Activated naive CD8-positive, alpha-beta T cell treated with anti-CD3 and anti-CD28 coated beads, Interleukin-2, amount 10 ng/mL, durations not matched to agents 7 days and 5 days (primary cell): ENCODE data around the gene TMEM117. TPM values are rescaled to one million over a fixed set of nuclear protein-coding genes. Genes with fewer than 3 reads are reported as not detected.
"Not testable (repeated sequence)": the region's sequence is repeated elsewhere in the genome, so short reads cannot be mapped to it uniquely, and the experiment has no call there.

Source experiments
- ATAC-seq: fragments of 150-1000 bp; cut with Tn5 transposase; one replicate; pipeline ENCODE4 v1.10.0; 2021; ENCODE audit warnings: low read depth, moderate library complexity
- POLR2A ChIA-PET: fragments of 350-600 bp; sonication (Branson Sonifier 250); formaldehyde crosslinking; loops from one replicate; lab custom pipeline; 2021; ENCODE audit warnings: antibody characterized with exemption; lab: Charles Lee
- DNase-seq: peaks from one replicate; pipeline ENCODE4 v3.0.0; 2021
- H3K27ac Mint-ChIP-seq: one replicate; pipeline ENCODE4 v1.8.0; 2022; ENCODE audit warnings: mild to moderate bottlenecking, mixed read lengths
- H3K27me3 Mint-ChIP-seq: one replicate; pipeline ENCODE4 v1.8.0; 2022; ENCODE audit warnings: mild to moderate bottlenecking, moderate library complexity, mixed read lengths
- H3K36me3 Mint-ChIP-seq: one replicate; pipeline ENCODE4 v1.8.0; 2021; ENCODE audit warnings: mild to moderate bottlenecking, mixed read lengths
- H3K4me1 Mint-ChIP-seq: one replicate; pipeline ENCODE4 v1.8.0; 2021; ENCODE audit warnings: mixed read lengths
- H3K4me3 Mint-ChIP-seq: one replicate; pipeline ENCODE4 v1.8.0; 2022; ENCODE audit warnings: mild to moderate bottlenecking, moderate library complexity, mixed read lengths
- H3K9me3 Mint-ChIP-seq: one replicate; pipeline ENCODE4 v1.8.0; 2021; ENCODE audit warnings: mixed read lengths
- total RNA-seq, 2 experiments: library from RNA; stranded (reverse); gene quantifications; one replicate each; pipeline ENCODE4 v1.2.3, GENCODE V29; 2021

Gene TMEM117
- total RNA-seq, 2 experiments from 2014 or later, result 0.58 to 1.0 TPM

GRCh38 chr12:44377443-44378187 is 541.7 kb downstream of the TMEM117 start:
- DNase-seq (no peak), ATAC-seq (no peak)
- Mint-ChIP-seq H3K4me1 (no peaks in the 10 kb centered on the region), H3K36me3 (no peaks in the 10 kb centered on the region), H3K4me3 (no peak overlapping the region), H3K27me3 (no peaks in the 10 kb centered on the region), H3K27ac (no peak overlapping the region), H3K9me3 (no peaks in the 10 kb centered on the region)
- POLR2A ChIA-PET, result no interaction called here

GRCh38 chr12:44379113-44379512 is 543.2 kb downstream of the TMEM117 start:
- H3K27me3 Mint-ChIP-seq, POLR2A ChIA-PET, DNase-seq, ATAC-seq, H3K27ac Mint-ChIP-seq, H3K9me3 Mint-ChIP-seq, H3K4me1 Mint-ChIP-seq, H3K4me3 Mint-ChIP-seq, H3K36me3 Mint-ChIP-seq: not testable (repeated sequence)

GRCh38 chr12:44379831-44380230 is 544.0 kb downstream of the TMEM117 start:
- Mint-ChIP-seq H3K4me1 (no peaks in the 10 kb centered on the region), H3K36me3 (no peaks in the 10 kb centered on the region), H3K27ac (no peak overlapping the region), H3K9me3 (no peaks in the 10 kb centered on the region), H3K4me3 (no peak overlapping the region), H3K27me3 (no peaks in the 10 kb centered on the region)
- no peak for DNase-seq
- POLR2A ChIA-PET, result no interaction called here
- ATAC-seq, result no peak

GRCh38 chr12:44380861-44381260 is 545.0 kb downstream of the TMEM117 start:
- Mint-ChIP-seq H3K36me3 (no peaks in the 10 kb centered on the region), H3K9me3 (no peaks in the 10 kb centered on the region), H3K4me1 (no peaks in the 10 kb centered on the region), H3K27ac (no peak overlapping the region), H3K4me3 (no peak overlapping the region), H3K27me3 (no peaks in the 10 kb centered on the region)
- DNase-seq, result no peak
- no peak for ATAC-seq
- POLR2A ChIA-PET, result no interaction called here

GRCh38 chr12:44381341-44381740 is 545.5 kb downstream of the TMEM117 start:
- POLR2A ChIA-PET, result no interaction called here
- H3K4me1 Mint-ChIP-seq, result no peaks in the 10 kb centered on the region
- H3K9me3 Mint-ChIP-seq, result no peaks in the 10 kb centered on the region
- H3K36me3 Mint-ChIP-seq, result no peaks in the 10 kb centered on the region
- no peak overlapping the region for H3K4me3 Mint-ChIP-seq
- no peak for ATAC-seq
- H3K27me3 Mint-ChIP-seq, result no peaks in the 10 kb centered on the region
- no peak overlapping the region for H3K27ac Mint-ChIP-seq
- no peak for DNase-seq

- ATAC-seq, result no peak
- H3K27me3 Mint-ChIP-seq, result no peaks in the 10 kb centered on the region
- H3K9me3 Mint-ChIP-seq, result no peaks in the 10 kb centered on the region
- no peaks in the 10 kb centered on the region for H3K36me3 Mint-ChIP-seq
- H3K27ac Mint-ChIP-seq, result no peak overlapping the region
- no peak for DNase-seq
- no peaks in the 10 kb centered on the region for H3K4me1 Mint-ChIP-seq
- no peak overlapping the region for H3K4me3 Mint-ChIP-seq
- POLR2A ChIA-PET, result no interaction called here
These were observed 548.3 kb downstream of the TMEM117 start for GRCh38 chr12:44384136-44384535.

GRCh38 chr12:44385964-44386363 is 550.1 kb downstream of the TMEM117 start:
- no peaks in the 10 kb centered on the region for H3K36me3 Mint-ChIP-seq
- ATAC-seq (no peak), DNase-seq (no peak)
- H3K9me3 Mint-ChIP-seq, result no peaks in the 10 kb centered on the region
- no peaks in the 10 kb centered on the region for H3K27me3 Mint-ChIP-seq
- H3K27ac Mint-ChIP-seq, result no peak overlapping the region
- POLR2A ChIA-PET, result no interaction called here
- H3K4me1 Mint-ChIP-seq, result no peaks in the 10 kb centered on the region
- H3K4me3 Mint-ChIP-seq, result no peak overlapping the region

- Mint-ChIP-seq H3K27me3 (no peaks in the 10 kb centered on the region), H3K36me3 (no peaks in the 10 kb centered on the region), H3K4me1 (no peaks in the 10 kb centered on the region), H3K4me3 (no peak overlapping the region), H3K27ac (no peak overlapping the region), H3K9me3 (no peaks in the 10 kb centered on the region)
- DNase-seq (no peak), ATAC-seq (no peak)
- POLR2A ChIA-PET, result no interaction called here
These were observed 551.7 kb downstream of the TMEM117 start for GRCh38 chr12:44387581-44387980.

GRCh38 chr12:44389038-44389437 is 553.2 kb downstream of the TMEM117 start:
- Mint-ChIP-seq H3K36me3 (no peaks in the 10 kb centered on the region), H3K4me3 (no peak overlapping the region), H3K9me3 (no peaks in the 10 kb centered on the region), H3K27me3 (no peaks in the 10 kb centered on the region), H3K27ac (no peak overlapping the region), H3K4me1 (no peaks in the 10 kb centered on the region)
- POLR2A ChIA-PET, result no interaction called here
- ATAC-seq, result no peak
- no peak for DNase-seq

- H3K27ac Mint-ChIP-seq, result no peak overlapping the region
- no peaks in the 10 kb centered on the region for H3K27me3 Mint-ChIP-seq
- DNase-seq (no peak), ATAC-seq (no peak)
- H3K4me3 Mint-ChIP-seq, result no peak overlapping the region
- POLR2A ChIA-PET, result no interaction called here
- H3K36me3 Mint-ChIP-seq, result no peaks in the 10 kb centered on the region
- H3K9me3 Mint-ChIP-seq, result no peaks in the 10 kb centered on the region
- H3K4me1 Mint-ChIP-seq, result no peaks in the 10 kb centered on the region
These were observed 554.0 kb downstream of the TMEM117 start for GRCh38 chr12:44389896-44390295.

- H3K4me1 Mint-ChIP-seq, result no peaks in the 10 kb centered on the region
- POLR2A ChIA-PET, result no interaction called here
- no peaks in the 10 kb centered on the region for H3K27me3 Mint-ChIP-seq
- no peak for ATAC-seq
- no peak overlapping the region for H3K4me3 Mint-ChIP-seq
- no peaks in the 10 kb centered on the region for H3K36me3 Mint-ChIP-seq
- peaks cover 2% of the 10 kb centered on the region for H3K9me3 Mint-ChIP-seq
- no peak overlapping the region for H3K27ac Mint-ChIP-seq
- no peak for DNase-seq
These were observed 561.8 kb downstream of the TMEM117 start for GRCh38 chr12:44397631-44398030.

- peaks cover 7% of the 10 kb centered on the region for H3K9me3 Mint-ChIP-seq
- peaks cover 3% of the 10 kb centered on the region for H3K27me3 Mint-ChIP-seq
- DNase-seq (no peak), ATAC-seq (no peak)
- no peaks in the 10 kb centered on the region for H3K4me1 Mint-ChIP-seq
- POLR2A ChIA-PET, result no interaction called here
- no peak overlapping the region for H3K4me3 Mint-ChIP-seq
- H3K36me3 Mint-ChIP-seq, result no peaks in the 10 kb centered on the region
- no peak overlapping the region for H3K27ac Mint-ChIP-seq
These were observed 567.3 kb downstream of the TMEM117 start for GRCh38 chr12:44403185-44403584.

- no peaks in the 10 kb centered on the region for H3K36me3 Mint-ChIP-seq
- peaks cover 3% of the 10 kb centered on the region for H3K27me3 Mint-ChIP-seq
- no peak overlapping the region for H3K27ac Mint-ChIP-seq
These were observed 569.4 kb downstream of the TMEM117 start for GRCh38 chr12:44405297-44405696.

GRCh38 chr12:44422559-44422958 is 586.7 kb downstream of the TMEM117 start:
- peaks cover 2% of the 10 kb centered on the region for H3K9me3 Mint-ChIP-seq
- POLR2A ChIA-PET, result no interaction called here
- DNase-seq, result no peak
- H3K27ac Mint-ChIP-seq, result no peak overlapping the region
- peaks cover 6% of the 10 kb centered on the region for H3K27me3 Mint-ChIP-seq
- H3K4me1 Mint-ChIP-seq, result no peaks in the 10 kb centered on the region
- ATAC-seq, result no peak
- H3K4me3 Mint-ChIP-seq, result no peak overlapping the region
- no peaks in the 10 kb centered on the region for H3K36me3 Mint-ChIP-seq

More at GRCh38 chr12:44405297-44405696, 569.4 kb downstream of the TMEM117 start:
- no peak for ATAC-seq
- Mint-ChIP-seq H3K4me1 (no peaks in the 10 kb centered on the region), H3K4me3 (no peak overlapping the region), H3K9me3 (peaks cover 7% of the 10 kb centered on the region)
- DNase-seq, result no peak
- POLR2A ChIA-PET, result no interaction called here
